Urothelium cell line (cell line): ENCODE data around the gene SCYL2.
"Not testable (repeated sequence)": the region's sequence is repeated elsewhere in the genome, so short reads cannot be mapped to it uniquely, and the experiment has no call there.

Source experiments
- DNase-seq: peaks from one replicate; pipeline ENCODE4 v3.0.0; 2011; ENCODE audit warnings: low spot score, mixed read lengths
- FAIRE-seq: peaks from 2 replicates; lab custom pipeline; 2011; peaks lifted over from hg19 to GRCh38; lab: Jason Lieb, UNC

The SCYL2 gene, protein sequence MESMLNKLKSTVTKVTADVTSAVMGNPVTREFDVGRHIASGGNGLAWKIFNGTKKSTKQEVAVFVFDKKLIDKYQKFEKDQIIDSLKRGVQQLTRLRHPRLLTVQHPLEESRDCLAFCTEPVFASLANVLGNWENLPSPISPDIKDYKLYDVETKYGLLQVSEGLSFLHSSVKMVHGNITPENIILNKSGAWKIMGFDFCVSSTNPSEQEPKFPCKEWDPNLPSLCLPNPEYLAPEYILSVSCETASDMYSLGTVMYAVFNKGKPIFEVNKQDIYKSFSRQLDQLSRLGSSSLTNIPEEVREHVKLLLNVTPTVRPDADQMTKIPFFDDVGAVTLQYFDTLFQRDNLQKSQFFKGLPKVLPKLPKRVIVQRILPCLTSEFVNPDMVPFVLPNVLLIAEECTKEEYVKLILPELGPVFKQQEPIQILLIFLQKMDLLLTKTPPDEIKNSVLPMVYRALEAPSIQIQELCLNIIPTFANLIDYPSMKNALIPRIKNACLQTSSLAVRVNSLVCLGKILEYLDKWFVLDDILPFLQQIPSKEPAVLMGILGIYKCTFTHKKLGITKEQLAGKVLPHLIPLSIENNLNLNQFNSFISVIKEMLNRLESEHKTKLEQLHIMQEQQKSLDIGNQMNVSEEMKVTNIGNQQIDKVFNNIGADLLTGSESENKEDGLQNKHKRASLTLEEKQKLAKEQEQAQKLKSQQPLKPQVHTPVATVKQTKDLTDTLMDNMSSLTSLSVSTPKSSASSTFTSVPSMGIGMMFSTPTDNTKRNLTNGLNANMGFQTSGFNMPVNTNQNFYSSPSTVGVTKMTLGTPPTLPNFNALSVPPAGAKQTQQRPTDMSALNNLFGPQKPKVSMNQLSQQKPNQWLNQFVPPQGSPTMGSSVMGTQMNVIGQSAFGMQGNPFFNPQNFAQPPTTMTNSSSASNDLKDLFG

GRCh38 chr12:100266835-100267602 is at the start of gene SCYL2, which contains the start of gene DEPDC4:
Gene SCYL2 (plus strand): TSS chr12:100267177. CDS start chr12:100282971, 15,794 bp downstream.
Gene DEPDC4 (minus strand): TSS chr12:100267079. CDS start chr12:100267076, 3 bp downstream.
- FAIRE-seq (no peak), DNase-seq (peak; percentile 87)

- DNase-seq (no peak), FAIRE-seq (no peak)
Measured at GRCh38 chr12:100219328-100220109, 47.5 kb upstream of the SCYL2 start.

DNA sequence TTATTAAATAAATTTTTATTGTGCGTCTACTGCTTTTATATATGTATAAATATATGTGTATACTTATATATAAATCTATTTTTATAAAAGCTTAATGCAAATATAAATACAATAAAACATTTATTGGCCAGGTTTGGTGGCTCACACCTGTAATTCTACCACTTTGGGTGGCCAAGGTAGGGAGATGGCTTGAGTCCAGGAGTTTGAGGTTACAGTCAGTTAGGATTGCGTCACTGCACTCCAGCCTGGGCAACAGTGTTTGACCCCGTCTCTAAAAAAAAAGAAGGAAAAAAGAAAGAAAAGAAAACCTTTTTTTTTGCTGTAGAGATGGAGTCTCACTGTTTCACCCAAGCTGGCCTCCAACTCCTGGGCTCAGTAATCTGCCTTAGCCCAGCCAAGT is 45.5 kb upstream of the SCYL2 start:
- FAIRE-seq: no peak
- DNase-seq: no peak

- FAIRE-seq, DNase-seq: not testable (repeated sequence)
Measured at GRCh38 chr12:100222173-100222572, 44.8 kb upstream of the SCYL2 start.

DNA sequence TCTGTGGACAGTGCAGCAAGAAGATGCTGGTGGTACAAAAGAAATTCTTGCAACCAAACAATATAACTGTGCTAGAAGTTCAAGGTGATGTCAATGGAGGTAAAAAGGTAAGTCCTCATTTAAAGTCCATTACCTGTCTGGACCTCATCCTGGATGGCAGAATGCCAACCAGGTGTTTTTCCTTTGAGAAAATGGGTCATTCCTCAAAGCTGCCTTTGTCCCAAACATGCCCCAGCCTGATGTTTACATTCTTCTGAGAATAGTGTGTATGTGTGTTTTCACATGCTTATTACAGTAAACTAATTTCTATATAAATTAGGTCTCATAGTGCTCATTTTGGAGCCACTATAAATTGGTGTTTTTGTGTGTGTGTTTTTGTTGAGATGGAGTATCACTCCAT is 41.5 kb upstream of the SCYL2 start:
- DNase-seq: no peak
- FAIRE-seq: no peak

DNA sequence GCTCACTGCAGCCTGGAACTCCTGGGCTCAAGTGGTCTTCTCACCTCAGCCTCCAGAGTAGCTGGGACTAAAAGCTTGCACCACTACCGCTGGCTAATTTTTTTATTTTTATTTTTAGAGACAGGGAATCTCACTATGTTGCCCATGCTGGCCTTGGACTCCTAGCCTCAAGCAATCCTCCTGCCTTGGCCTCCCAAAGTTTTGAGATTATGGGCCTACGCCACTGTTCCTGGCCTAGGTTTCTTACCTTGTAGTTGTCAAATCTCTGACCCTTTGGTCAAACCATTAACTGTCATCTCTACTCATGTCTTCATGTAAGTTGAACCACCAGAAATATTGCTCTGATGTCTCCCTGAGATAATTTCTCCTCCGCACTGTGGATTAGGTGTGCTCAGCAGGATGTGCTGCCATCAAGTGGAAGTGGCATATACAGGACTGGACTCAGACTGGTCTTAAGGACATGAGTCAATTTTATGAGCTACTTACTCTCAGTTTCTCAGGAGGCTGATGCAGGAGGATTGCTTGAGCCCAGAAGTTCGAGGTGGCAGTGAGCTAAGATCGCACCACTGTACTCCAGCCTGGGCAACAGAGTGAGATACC is 37.8 kb upstream of the SCYL2 start:
- FAIRE-seq: no peak
- peak; percentile 5 for DNase-seq

- DNase-seq: no peak
- no peak for FAIRE-seq
Measured at GRCh38 chr12:100229876-100230275, 37.1 kb upstream of the SCYL2 start.

DNA sequence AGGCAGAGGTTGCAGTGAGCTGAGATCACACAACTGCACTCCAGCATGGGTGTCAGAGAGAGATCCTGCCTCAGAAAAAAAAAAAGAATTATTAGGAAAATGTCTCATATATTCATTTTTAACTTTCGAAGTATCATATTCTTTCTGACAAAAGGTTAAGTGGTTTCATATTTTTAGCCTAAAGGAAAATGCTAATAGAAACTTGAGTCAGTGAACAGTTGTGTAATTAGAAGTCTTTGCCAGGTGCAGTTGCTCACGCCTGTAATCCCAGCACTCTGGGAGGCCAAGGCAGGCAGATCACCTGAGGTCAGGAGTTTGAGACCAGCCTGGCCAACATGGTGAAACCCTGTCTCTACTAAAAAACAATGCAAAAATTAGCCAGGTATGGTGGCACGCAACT is 35.1 kb upstream of the SCYL2 start:
- not testable (repeated sequence) for FAIRE-seq, DNase-seq

DNA sequence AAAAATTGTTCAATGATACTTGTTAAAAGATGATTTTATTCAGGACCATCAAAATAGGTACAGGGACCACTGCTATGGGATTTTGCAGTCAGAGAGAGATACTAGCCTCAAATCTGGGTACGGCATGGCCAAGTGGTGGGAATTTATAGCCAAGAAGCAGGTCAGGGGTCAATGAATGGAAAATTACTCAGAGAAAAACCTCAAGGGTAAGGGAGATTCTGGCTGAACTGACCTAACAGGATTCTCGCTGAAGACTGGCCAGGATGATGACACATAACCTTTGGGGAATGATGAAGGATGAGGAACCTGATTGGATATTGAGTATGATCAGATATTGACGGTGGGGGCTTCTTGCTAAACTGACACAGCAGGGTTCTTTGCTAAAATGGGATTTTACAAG is 32.8 kb upstream of the SCYL2 start:
- FAIRE-seq (no peak), DNase-seq (no peak)

- no peak for FAIRE-seq
- DNase-seq: peak; percentile 8
Measured at GRCh38 chr12:100234591-100235304, 32.2 kb upstream of the SCYL2 start.

DNA sequence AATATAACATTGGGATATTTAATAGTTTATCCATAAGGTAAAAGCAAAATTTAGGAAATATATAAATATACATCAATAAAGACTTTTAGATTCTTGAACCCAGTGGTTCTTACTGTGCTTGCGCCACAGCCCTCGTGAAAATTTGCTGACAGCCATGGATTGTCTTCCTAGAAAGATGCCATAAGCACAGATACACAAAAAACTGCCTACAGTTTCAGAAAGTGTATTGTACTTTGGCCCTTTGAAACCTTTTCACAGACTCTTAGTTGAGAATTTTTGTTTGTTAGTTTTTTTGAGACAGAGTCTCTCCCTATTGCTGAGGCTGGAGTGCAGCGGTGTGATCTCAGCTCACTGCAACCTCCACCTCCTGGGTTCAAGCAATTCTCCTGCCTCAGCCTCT is 28.2 kb upstream of the SCYL2 start:
- FAIRE-seq (no peak), DNase-seq (no peak)

GRCh38 chr12:100239589-100239988 is 27.4 kb upstream of the SCYL2 start:
- FAIRE-seq: no peak
- DNase-seq: no peak

DNA sequence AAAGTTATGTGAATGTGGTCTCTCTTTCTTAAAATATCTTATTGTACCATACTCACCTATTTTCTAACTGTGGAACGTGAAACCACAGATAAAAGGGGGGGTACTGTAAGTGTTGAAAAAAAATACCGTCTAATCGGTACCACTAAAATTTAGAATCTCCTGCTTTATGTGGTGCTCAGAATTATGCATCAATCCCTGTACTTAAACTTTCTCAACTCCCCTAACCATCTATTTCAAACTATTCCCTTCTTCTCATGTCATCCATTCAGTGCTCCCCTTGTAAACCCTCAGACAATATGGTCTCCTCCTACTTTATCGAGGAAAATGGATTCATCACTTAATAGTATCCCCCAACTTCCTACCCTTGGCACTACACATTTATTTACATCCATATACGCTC is 23.8 kb upstream of the SCYL2 start:
- no peak for DNase-seq
- FAIRE-seq: no peak

GRCh38 chr12:100247765-100248164 is 19.2 kb upstream of the SCYL2 start:
- FAIRE-seq: no peak
- DNase-seq: no peak

GRCh38 chr12:100248886-100249285 is 18.1 kb upstream of the SCYL2 start:
- DNase-seq (no peak), FAIRE-seq (no peak)

- DNase-seq (no peak), FAIRE-seq (no peak)
Measured at GRCh38 chr12:100249941-100250340, 17.0 kb upstream of the SCYL2 start.

GRCh38 chr12:100251917-100252316 is 15.1 kb upstream of the SCYL2 start:
- FAIRE-seq (no peak), DNase-seq (no peak)

DNA sequence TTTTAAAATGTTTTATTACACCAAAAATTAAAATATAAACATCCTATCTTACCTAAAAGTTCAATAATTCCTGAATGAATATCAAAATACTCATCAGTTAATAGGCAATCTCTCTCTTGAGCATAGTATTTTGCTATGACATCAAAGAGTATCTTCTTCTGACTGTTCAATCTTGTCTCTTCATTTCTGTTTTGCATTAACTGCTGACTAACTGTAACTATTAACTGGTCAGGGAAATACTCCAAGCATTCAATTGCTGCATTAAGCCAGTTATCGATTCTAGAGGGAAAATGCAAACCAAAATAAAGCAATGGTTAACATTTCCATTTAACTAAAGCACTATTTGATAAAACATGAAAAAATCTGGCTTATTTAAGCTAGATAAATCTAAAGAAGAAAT is 13.5 kb upstream of the SCYL2 start:
- FAIRE-seq (no peak), DNase-seq (no peak)

GRCh38 chr12:100254876-100255275 is 12.1 kb upstream of the SCYL2 start:
- FAIRE-seq: no peak
- DNase-seq: no peak
